ENCODE data around the gene TLR9.

- TF ChIP-seq CTCF (IDR thresholded peaks at IDR 0.05), result no peak
- TF ChIP-seq POLR2A (IDR thresholded peaks at IDR 0.05), result no peak
These were observed 7.4 kb downstream of the TLR9 start for GRCh38 chr3:52218026-52218425.
